Measurements from ENCODE around the gene AFTPH. TPM values are rescaled to one million over a fixed set of nuclear protein-coding genes. Genes with fewer than 3 reads are reported as not detected.

The AFTPH gene
- total RNA-seq, 5 donors from 2014 or later (not counting 1 experiment from before 2014, with no cell fraction given): 33.4 to 42.5 (median 37.9) TPM

DNA sequence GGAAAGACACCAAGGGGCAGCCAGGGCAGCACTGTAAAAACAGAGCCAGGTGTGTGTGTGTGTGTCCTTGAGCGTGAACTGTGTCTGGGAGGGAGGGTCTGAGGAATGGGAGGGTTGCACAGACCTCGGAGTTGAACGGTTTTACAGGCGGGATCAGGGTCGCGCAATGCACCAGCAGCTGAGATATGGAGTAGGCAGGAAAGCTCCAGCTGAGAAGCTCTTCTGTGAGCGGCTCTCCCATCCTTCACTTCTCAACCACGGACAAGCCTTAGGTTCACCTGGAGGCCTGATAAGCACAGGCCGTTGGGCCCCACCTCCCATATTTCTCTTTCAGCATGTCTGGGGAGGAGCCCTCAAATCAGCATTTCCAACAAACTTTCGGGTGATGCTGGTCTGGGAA is 117.5 kb downstream of the AFTPH start:
- Mint-ChIP-seq H3K4me3 (peak overlapping the region in 1 of 3 donors; percentile 33), H3K9me3 (no peaks in the 10 kb centered on the region), H3K36me3 (peaks cover 1% of the 10 kb centered on the region), H3K4me1 (peaks cover 82 to 95% (median 88%) of the 10 kb centered on the region in 3 donors), H3K27ac (no peak overlapping the region), H3K27me3 (no peaks in the 10 kb centered on the region)
- no peaks in the 10 kb centered on the region for H3K9me3 ChIP-seq
- H3K4me3 ChIP-seq (ENCODE audit: control insufficient read depth in 1 of 2, extremely low read depth in 1 of 2, low read length in 1 of 2): no peak overlapping the region
- peaks cover 0 to 2% of the 10 kb centered on the region in 2 donors for H3K36me3 ChIP-seq (ENCODE audit: control insufficient read depth in 2 of 2, extremely low read depth in 1 of 2, insufficient read depth in 1 of 2, low read length in 1 of 2)
- H3K4me1 ChIP-seq (ENCODE audit: control insufficient read depth in 1 of 2, extremely low read depth in 1 of 2, insufficient read depth in 2 of 2, low read length in 2 of 2): peaks cover 60 to 69% of the 10 kb centered on the region in 2 experiments
- CTCF ChIA-PET: interaction anchor here in 1 of 2 donors (0.8 to 5.5 kb wide), 2 partner anchors 13 to 213 kb away, joined by 5 to 60 read pairs; partner anchors contain the start of gene SERTAD2
- H3K27me3 ChIP-seq (replicated peaks in 1 of 2; ENCODE audit: control insufficient read depth in 2 of 2, extremely low read depth in 1 of 2, insufficient read depth in 2 of 2, low read length in 1 of 2): no peaks in the 10 kb centered on the region
- ATAC-seq (replicated peaks in 1 of 4) (no peak), DNase-seq (peak in 1 of 35 experiments; percentile 1)
- WGBS (ENCODE audit: insufficient coverage): 88% methylated on average over 4 of the region's 10 CpGs
- no peak overlapping the region for H3K27ac ChIP-seq (ENCODE audit: low read length)
- POLR2A ChIA-PET: interaction anchor here in 1 of 2 donors (1.3 kb wide), 1 partner anchor 12 kb away, joined by 3 read pairs; the partner anchor contains the start of gene SERTAD2

Other genes with a start within 250 kb of the AFTPH start
- 1 to 10 TPM in 1 of 5 donors, under 1 TPM in 4; 0.21 to 1.0 (median 0.57) TPM for gene LGALSL, start 70.2 kb upstream of the AFTPH start, total RNA-seq
- gene SERTAD2, start 129.6 kb downstream of the AFTPH start, total RNA-seq: 10 to 100 TPM; 22.8 to 39.7 (median 27.4) TPM

All from T-cell (primary cell).